Measurements from ENCODE around the gene MLLT1. TPM values are rescaled to one million over a fixed set of nuclear protein-coding genes. Genes with fewer than 3 reads are reported as not detected.
A peak's percentile ranks its signal among the peaks of the same experiment; 100 is the strongest.

The MLLT1 gene
- total RNA-seq, 1 experiment from 2014 or later: 29.0 TPM

- Histone ChIP-seq H3K9me3 (ENCODE audit: low read length) (no peaks in the 10 kb centered on the region), H3K4me2 (ENCODE audit: low read length) (no peak overlapping the region), H3K9me2 (replicated peaks; ENCODE audit: low read length) (no peaks in the 10 kb centered on the region), H3K4me1 (ENCODE audit: insufficient read depth, low read length) (peaks cover 34% of the 10 kb centered on the region), H3K27ac (ENCODE audit: low read length) (no peak overlapping the region), H3K4me3 (ENCODE audit: low read length) (no peak overlapping the region), H3K79me2 (ENCODE audit: low read length) (peaks cover 86% of the 10 kb centered on the region), H3K36me3 (ENCODE audit: low read depth, low read length) (no peaks in the 10 kb centered on the region), H3K9ac (ENCODE audit: low read length) (no peak overlapping the region), H3F3A (ENCODE audit: low read length, unreplicated experiment) (no peaks in the 10 kb centered on the region), H4K20me1 (ENCODE audit: low read length) (peaks cover 6% of the 10 kb centered on the region; the same call in 1 of the 2 replicates), H3K27me3 (ENCODE audit: low read length) (no peaks in the 10 kb centered on the region), H2AFZ (ENCODE audit: low read length) (no peak overlapping the region)
- CTCF ChIA-PET: no interaction called here
- ATAC-seq (no peak), DNase-seq (no peak)
- intact Hi-C loops (cut with micrococcal nuclease): loop anchor here (5.0 kb wide), 1 partner anchor 34 kb away; no protein-coding TSS in a partner anchor
- TF ChIP-seq, protein P1, sequence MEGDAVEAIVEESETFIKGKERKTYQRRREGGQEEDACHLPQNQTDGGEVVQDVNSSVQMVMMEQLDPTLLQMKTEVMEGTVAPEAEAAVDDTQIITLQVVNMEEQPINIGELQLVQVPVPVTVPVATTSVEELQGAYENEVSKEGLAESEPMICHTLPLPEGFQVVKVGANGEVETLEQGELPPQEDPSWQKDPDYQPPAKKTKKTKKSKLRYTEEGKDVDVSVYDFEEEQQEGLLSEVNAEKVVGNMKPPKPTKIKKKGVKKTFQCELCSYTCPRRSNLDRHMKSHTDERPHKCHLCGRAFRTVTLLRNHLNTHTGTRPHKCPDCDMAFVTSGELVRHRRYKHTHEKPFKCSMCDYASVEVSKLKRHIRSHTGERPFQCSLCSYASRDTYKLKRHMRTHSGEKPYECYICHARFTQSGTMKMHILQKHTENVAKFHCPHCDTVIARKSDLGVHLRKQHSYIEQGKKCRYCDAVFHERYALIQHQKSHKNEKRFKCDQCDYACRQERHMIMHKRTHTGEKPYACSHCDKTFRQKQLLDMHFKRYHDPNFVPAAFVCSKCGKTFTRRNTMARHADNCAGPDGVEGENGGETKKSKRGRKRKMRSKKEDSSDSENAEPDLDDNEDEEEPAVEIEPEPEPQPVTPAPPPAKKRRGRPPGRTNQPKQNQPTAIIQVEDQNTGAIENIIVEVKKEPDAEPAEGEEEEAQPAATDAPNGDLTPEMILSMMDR (conservative IDR thresholded peaks at IDR 0.05; ENCODE audit: low read depth, low read length): no peak
- BruUV-seq (replicated peaks): no TSS peak
- POLR2A ChIA-PET (ENCODE audit: unreplicated experiment): interaction anchor here (0.6 to 0.7 kb wide), 2 partner anchors 38 to 1838 kb away, joined by 4 to 6 read pairs; no protein-coding TSS in a partner anchor
Observed at GRCh38 chr19:6238256-6238642, 41.5 kb downstream of the MLLT1 start.

GRCh38 chr19:6236310-6237291, 43.2 kb downstream of the MLLT1 start:
- Histone ChIP-seq H3K4me2 (ENCODE audit: low read length) (peak overlapping the region; percentile 44), H3K27ac (ENCODE audit: low read length) (no peak overlapping the region), H3K9me2 (replicated peaks; ENCODE audit: low read length) (no peaks in the 10 kb centered on the region), H3K9ac (ENCODE audit: low read length) (no peak overlapping the region), H3F3A (ENCODE audit: low read length, unreplicated experiment) (no peaks in the 10 kb centered on the region), H3K27me3 (ENCODE audit: low read length) (no peaks in the 10 kb centered on the region), H2AFZ (ENCODE audit: low read length) (no peak overlapping the region), H3K36me3 (ENCODE audit: low read depth, low read length) (no peaks in the 10 kb centered on the region), H3K4me3 (ENCODE audit: low read length) (no peak overlapping the region), H3K79me2 (ENCODE audit: low read length) (peaks cover 88% of the 10 kb centered on the region), H4K20me1 (ENCODE audit: low read length) (peaks cover 10% of the 10 kb centered on the region; the same call in 1 of the 2 replicates), H3K4me1 (ENCODE audit: insufficient read depth, low read length) (peaks cover 45% of the 10 kb centered on the region), H3K9me3 (ENCODE audit: low read length) (no peaks in the 10 kb centered on the region)
- TF ChIP-seq, protein P1 (conservative IDR thresholded peaks at IDR 0.05; ENCODE audit: low read depth, low read length): peak; percentile 32; the same call in 1 of the 2 replicates
- no peak for TF ChIP-seq EZH2 (IDR thresholded peaks at IDR 0.05; ENCODE audit: low read length, unreplicated experiment)
- peak; percentile 97 for TF ChIP-seq EZH2phosphoT487 (IDR thresholded peaks at IDR 0.05; ENCODE audit: borderline replicate concordance, low read length)
- intact Hi-C loops (cut with micrococcal nuclease): loop anchor here (5.0 kb wide), 1 partner anchor 36 kb away; no protein-coding TSS in a partner anchor
- POLR2A ChIA-PET (ENCODE audit: unreplicated experiment): no interaction called here
- peak; percentile 6; the same call in 1 of the 2 replicates for ATAC-seq
- no TSS peak for BruUV-seq (replicated peaks)
- CTCF ChIA-PET: no interaction called here
- DNase-seq: peak; percentile 92

All from PC-3 (cell line).